RPMI8226 (cell line): Measurements from ENCODE around the gene ZNF2.

ENCODE experiments used
- DNase-seq: peaks from one replicate; pipeline ENCODE4 v3.0.0-alpha.2; 2015

Gene ZNF2

DNA sequence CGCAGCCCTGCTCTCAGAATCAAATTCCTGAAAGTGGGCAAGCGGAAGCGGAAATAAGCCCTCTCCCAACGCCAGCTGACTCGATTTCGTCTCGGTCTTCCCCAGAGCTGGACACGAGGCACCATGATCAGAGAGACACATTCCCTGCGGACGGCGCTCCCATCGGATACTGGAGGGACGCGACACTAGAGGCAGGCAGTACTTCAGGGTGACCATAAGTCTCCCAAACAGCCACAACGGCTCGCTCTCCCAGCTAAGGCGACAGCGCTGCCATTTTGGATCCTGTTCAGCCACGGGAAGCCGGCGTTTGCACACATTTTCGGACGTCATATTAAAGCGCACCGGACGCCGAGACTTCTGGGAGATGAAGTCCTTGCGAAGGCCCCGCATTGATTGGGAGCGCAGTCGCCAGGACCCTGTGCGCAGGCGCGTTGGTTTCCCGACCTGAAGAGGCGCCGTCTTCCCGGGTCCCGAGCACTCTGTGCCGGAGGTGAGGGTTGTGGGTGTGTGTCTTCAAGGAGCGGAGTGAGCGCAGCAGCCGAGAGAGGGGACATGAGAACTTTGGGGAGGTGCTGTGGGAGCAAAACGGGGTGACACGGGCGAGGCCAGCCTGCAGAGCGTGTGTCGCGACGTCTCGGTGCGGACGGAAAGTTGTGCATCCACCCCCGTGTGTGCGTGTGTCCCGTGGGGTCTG is at the start of gene ZNF2:
Gene ZNF2, plus strand, starts transcription at position 439 of the 694 bp plus-strand sequence. CDS start 10,418 bp downstream, outside the sequence.
- peak; percentile 98 for DNase-seq

DNA sequence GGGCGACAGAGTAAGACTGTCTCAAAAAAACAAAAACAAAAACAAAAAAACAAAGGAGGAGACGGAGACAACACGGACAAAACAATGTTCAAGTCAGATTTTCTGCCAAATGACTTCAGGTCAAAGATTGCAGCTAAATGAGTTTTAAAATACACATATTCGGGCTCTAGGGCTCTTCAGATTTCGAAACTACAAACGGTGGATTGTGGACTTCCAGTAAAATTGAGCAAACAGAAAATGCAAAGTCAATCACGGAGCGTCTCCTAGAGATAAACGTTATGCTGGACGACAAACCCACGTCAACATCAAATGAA is 44.6 kb upstream of the ZNF2 start:
- DNase-seq: peak; percentile 30

DNA sequence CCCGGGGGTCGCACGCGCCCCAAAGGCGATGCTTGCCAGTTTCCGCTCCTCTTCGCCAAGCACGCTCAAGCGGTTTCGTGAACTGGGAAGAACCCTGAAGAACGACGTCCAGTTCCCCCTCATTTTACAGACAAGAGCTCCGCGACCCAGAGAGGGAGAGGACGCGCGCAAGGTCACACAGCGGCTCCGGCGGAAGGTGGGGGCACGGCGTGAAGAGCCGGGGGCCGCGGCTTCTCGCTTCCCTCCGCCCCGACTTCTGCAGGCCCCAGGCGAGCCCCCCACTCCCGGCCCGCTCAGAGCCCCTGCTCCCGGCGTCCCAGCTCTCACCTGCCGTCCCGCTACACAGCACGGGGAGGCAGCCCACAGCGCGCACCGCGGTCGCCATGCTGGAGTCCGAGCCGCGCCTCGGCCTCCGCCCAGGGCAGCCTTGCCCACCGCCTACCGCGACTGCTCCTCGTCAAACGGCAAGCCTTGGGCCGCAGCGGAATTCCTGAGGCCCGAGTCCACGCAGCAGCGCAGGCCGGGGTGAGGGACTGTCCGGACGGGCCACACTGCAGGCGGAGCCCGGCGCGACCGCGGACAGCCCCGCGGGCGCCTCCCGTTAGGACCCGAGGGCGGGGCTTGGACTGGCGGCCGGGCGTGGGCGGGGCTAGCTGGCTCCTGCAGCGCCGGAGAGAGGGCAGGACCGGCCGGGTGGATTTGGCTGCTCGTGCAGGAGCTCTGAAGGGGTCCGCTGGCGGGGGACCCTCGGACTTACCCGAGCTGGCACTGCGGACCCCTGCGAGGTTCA is 44.0 kb upstream of the ZNF2 start, which contains the start of gene MRPS5:
Gene MRPS5, minus strand, starts transcription at position 402 of the 790 bp plus-strand sequence. Its CDS starts 17 bp downstream, at position 385.
- peak; percentile 88 for DNase-seq

DNA sequence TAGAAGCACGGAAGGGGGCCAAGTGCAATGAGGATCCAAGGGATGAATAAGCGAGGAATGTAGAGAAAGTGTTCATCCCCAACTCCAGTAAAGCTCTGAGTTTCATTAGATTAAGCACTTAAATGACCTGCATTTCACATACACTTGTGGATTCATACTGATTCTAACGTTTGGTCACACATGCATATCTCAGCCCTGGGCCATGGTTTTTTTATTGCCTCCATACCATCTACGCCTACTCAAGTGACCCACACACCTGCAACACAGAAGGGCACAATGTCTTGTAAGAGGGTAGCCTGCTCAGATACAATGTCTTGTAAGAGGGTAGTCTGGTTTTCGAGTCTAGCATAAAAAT is 43.4 kb upstream of the ZNF2 start:
- no peak for DNase-seq

DNA sequence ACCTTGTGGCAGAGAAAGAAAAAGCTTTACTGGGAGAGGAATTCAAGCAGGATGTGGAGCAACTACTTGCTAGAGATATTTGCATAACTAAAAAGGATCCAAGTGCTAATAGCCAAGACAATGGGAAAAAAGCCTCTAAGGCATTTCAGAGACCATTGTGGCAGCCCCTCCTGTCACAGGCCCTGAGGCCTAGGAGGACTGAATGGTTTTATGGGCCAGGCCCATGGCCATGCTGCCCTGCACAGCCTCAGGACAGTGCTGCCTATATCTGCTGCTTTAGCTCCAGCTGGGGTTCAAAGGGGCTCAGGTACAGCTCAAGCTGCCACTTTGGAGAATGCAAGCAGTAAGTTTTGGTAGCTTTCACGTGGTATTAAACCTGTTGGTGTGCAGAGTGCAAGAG is 26.9 kb upstream of the ZNF2 start:
- DNase-seq: no peak

DNA sequence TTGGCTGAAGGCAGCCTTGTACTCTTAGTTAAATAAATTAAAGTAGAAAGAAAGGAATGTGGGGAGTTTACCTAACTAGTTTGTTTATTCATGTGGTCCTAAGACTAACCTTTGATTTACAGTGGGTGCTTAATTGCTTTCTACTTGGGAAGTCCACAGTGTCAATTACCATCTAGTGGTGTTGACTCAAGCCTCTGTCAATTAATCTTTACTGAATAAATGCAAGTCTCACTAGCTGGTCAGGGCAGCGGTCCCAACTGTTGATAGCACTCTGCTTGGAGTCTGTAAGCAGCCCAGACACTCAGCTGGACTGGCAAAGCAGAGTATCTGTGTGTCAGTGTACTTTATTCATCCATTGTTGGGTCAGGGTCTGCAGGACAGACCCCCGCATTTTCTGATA is 21.8 kb upstream of the ZNF2 start:
- no peak for DNase-seq

DNA sequence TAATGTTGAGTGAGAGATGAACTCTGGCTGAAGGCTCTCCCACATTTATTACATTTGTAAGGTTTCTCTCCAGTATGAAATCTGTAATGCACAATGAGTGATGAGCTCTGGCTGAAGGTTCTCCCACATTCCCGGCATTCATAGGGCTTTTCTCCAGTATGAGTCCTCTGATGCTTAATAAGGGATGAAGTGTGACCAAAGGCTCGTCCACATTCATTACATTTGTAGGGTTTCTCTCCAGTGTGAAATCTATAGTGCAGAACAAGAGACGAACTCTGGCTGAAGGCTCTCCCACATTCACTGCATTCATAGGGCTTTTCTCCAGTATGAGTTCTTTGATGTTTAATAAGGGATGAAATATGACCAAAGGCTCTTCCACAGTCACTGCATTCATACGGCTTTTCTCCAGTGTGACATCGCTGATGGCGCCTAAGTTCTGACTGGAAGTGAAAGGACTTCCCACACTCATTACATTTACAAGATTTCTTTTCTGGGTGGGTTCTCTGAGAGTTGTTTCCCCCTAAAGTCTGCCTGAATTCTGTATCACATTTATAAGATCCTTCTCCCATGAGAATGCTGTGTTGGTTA is 16.1 kb upstream of the ZNF2 start:
- DNase-seq: no peak

DNA sequence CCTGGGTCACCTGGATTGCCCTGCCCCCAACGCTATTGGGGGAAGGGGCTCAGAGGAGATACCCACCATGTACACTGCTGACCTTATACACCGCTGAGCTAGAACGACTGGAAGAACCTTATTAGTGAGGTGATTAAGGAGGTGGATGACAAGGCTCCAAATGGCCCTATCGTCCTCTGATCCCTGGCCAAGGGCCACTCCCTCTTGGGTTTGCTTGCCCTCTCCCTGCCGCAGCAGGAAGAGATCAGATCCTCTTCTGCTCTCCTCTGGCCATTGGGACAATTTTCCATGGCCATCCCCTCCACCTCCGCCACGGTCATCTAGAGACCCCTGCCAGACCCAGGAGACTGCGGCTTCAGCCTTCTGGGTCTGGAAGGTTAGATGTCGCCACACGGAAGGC is 7.2 kb upstream of the ZNF2 start:
- no peak for DNase-seq

DNA sequence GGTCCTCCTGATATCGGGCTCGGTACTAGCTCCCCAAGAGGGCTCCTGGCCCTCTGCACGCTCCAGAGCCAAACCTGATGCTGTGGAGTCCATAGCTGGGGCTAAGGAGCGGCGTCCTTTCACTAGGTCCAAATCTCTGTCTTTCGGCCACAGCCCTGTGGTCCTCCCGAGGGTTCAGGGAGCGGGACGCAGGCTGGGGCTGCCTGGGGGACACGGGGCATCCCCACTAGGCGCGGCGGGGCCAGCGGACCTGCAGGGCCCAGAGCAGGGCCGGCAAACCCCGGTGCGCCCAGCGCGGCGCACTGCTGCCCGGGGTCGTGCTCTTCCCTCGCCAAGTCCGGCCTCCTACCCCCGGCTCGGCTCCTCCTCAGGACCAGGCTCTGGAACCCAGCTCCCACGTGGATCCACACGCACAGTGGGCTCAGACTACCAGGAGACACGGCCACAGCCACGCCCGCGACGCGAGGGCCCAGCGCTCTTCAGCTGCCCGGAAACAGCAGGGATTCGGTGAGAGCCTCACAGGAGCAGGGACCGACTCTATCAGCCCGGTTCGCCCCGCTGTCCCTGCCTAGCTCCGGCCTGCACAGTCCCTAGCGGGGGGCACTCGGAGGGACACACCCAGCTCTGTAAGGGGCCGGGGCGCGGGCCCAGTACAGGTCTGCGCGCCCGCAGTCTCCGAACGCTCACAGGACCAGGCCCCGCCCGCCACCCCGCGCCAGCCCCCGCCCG is 6.6 kb upstream of the ZNF2 start:
- DNase-seq: peak; percentile 23

DNA sequence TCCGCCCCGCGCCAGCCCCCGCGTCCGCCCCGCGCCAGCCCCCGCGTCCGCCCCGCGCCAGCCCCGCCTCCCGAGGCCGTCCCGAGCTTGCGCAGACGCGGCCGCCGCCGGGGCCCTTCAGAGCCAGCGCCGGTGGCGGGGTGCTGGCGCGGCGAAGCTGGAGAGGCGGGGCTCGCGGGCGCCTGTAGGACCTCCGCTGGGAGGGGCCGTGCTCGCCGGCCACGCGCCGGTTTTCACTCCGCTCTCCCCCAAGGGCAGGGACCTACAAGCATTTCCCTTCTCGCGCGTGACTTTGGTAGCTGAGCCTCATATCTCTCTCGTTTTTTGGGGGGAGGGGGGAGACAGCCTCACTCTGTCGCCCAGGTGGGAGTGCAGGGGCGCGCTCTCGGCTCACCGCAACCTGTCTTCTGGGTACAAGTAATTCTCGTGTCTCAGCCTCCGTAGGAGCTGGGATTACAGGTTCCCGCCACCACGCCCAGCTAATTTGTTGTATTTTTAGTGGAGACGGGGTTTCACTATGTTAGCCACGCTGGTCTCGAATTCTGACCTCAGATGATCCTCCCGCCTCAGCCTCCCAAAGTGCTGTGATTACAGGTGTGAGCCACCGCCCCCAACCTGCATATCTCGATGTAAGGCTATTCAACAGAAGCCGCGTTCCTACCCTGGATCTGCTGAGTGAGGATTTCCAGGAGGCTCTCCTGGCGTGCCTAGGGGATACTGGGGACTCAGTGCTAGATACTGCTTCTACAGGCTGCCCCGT is 5.7 kb upstream of the ZNF2 start, which contains the start of gene ZNF514:
Gene ZNF514, minus strand, starts transcription at position 159 of the 760 bp plus-strand sequence. CDS start 6,595 bp downstream, outside the sequence.
- peak; percentile 82 for DNase-seq

DNA sequence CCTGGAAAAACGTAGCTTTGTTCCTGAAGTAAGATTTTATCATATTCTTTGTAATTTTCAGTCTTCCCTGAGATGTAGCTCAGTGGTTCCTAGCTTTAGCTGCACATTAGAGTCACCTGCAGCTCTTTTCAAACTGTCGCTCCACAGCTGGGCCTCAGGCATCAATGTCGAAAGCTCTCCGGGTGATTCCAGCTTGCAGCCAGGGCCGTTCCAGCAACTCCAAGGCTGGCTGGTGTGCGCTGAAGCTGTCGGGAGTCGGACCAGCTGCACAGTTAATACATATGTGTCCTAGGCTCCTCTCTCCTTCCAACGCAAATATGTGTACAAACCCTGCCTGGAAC is 609 bp upstream of the ZNF2 start:
- DNase-seq: no peak

DNA sequence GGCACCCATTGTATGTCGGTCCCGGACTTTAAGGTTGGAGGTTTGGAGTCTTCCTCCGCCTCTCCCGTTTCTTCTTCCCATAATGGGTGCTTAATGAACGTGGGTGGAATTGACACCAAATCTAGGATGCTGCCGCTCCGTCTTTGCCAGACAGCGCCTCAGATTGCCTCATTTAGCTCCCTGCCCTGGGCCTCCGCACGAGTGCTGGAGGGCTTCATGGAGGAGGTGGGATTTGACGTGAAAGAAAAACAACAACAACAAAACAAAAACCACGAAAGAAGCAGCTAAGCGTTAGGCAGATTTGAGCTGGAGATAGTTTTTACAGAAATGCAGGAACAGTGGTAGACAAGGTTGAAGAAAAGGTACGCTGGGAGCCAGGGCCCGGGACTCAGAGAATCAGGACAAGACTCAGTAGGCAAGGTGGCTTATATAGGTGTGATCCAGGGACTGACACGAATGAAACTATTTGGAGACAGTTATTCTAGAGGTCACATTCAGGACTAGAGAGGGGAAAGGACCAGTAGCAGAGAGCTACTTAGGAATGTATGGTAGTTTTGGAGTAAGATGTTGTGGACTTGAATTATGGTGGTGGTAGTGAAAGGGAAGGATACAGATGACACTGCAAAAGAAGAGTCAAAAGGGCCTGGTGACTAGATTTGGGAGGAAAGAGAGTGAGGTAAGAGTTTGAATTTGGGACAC is 605 bp downstream of the ZNF2 start:
- DNase-seq: no peak

DNA sequence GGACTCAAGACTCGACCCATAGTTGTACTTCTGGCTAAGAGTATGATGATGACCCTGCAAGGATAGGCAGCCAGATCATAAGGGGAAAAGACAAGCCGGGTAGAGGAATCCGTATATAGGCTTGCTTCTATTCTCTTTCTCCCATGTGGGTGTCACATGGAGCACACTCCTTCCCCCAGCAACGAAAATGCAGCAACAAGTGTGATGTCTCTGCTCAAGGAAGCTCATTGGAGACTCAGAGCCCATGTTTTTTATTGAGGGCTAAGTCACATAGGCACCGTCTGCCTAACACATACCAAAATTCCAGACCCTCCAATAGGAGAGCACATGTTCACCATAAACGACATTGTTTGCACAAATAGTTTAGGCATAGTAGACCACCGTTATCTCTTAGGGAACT is 6.3 kb downstream of the ZNF2 start:
- no peak for DNase-seq

DNA sequence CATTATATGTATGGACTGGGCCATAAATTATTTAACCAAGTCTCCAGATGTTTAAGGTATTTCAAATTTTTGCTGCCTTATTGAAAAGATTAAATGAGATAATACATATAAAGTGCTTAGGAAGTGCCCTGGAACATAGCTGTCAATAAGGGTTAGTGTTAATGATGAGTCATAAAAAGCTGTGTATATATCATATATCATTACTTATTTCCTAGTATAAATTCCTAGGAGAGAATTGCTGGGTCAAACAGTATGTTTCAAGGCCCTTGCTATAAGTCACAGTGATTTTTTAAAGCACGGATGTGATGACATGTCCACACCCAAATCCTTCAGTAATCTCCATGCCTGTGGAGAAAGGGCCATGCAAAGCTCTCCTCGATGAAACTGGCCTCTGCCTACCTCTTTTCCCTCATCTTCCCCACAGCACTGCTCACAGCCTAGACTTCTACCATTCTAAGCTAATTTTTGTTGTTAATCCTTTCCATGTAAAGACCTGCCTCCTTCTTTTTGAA is 8.5 kb downstream of the ZNF2 start:
- DNase-seq: no peak

DNA sequence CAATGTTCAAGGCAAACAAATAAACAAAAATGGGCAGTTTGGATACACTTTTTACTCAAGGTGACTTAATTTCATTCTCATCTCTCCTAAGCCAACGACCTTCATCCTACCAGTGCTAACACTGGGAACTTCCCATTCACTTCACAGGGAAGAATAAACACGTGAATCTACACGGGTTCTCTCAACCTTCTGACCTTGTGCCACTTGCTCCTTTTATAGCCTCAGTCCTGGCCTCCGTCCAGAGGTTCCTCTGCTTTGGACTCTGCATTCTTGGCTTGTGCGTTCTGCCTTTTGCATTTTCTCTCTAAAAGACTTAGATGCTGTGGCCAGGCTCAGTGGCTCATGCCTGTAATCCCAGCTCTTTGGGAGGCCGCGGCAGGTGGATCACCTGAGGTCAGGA is 13.8 kb downstream of the ZNF2 start:
- no peak for DNase-seq

DNA sequence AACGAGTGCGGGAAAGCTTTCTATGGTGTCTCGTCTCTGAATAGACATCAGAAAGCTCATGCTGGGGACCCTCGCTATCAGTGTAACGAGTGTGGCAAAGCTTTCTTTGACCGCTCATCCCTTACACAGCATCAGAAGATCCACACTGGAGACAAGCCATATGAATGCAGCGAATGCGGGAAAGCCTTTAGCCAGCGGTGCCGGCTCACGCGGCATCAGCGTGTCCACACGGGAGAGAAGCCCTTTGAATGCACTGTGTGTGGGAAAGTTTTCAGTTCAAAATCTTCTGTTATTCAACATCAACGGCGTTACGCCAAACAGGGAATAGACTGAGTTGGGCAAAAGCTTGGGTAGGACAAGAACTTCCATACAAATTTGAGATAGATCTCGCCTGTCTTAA is 16.2 kb downstream of the ZNF2 start:
- no peak for DNase-seq

DNA sequence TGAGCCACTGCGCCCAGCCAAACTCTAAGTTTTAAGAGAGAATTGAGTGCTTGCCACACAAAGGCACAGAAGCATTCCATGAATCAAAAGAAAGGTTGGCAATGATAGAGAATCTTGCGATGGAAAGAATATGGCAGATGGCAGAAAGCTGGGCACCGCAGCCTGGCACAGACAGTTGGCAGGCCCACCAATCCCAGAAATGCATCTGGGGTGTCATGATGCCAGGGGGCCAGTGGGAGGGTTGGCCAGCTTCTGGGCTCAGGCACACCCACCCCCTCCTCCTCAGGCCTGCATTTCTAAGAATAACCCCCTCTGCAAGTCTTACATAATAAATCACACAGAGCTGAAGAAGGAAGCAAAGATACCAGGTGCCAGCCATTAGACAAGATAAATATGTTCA is 19.6 kb downstream of the ZNF2 start:
- no peak for DNase-seq

DNA sequence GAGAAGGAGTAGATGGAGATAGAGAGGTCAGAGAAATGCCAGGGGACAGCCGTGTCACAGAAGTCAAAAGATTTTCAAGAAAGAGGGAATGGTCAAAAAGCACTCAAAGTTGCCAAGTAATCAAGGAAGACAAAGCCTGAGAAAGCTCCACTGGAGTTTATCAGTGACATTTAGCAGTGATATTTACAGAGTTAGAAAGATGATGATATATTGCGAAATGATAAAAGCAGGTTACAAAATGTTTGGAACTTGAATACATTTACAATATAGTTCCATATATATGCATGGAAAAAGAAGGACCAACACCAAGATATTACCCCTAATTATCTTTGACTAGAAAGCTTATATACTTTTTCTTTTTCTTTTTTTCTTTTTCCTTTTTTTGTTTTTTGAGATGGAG is 20.4 kb downstream of the ZNF2 start:
- no peak for DNase-seq

DNA sequence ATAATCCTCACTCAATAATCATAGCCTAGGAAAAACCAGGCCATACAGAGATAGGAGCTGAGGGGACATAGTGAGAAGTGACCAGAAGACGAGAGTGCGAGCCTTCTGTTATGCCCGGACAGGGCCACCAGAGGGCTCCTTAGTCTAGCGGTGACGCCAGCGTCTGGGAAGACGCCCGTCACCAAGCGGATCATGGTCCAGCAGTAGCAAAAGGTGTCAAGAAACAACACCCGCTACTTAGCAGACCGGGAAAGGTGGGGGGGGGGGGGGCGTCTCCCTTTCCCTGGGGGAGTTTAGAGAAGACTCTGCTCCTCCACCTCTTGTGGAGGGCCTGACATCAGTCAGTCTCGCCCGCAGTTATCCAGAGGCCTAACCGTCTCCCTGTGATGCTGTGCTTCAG is 27.3 kb downstream of the ZNF2 start:
- DNase-seq: peak; percentile 42

DNA sequence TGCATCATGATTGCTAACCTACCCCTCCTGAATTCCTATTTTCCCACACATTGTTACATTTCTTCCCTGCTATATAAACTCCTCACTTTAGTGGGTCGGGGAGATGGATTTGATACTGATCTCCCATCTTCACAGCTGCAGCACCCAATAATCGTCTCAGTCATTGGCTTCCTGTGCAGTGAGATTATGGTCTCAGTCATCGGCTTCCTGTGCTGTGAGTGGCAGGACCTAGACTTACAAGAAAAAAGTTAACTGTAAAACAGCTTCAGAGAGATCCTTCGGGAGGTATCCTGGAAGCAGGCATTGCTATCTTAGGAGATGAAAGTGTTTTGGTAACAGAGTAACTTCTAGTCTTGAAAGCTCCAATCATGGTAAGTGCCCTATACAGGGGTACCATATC is 38.3 kb downstream of the ZNF2 start:
- no peak for DNase-seq

DNA sequence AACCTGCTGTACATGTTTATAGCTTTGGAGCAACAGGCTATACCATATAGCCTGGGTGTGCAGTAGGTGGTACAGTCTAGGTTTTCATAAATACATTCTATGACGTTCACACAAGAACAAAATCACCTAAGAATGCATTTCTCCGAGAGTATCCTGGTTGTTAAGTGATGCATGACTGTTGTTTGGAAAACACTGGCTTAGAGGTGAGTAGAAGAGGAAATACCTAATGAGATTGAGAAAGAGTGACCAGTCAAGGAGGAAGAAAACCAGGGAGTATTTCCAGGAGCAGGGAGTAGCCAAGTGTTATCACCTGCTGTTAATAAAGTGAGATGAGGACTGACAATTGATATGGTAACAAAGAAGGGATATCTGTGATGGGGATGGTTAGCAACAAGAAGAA is 38.8 kb downstream of the ZNF2 start:
- DNase-seq: no peak

DNA sequence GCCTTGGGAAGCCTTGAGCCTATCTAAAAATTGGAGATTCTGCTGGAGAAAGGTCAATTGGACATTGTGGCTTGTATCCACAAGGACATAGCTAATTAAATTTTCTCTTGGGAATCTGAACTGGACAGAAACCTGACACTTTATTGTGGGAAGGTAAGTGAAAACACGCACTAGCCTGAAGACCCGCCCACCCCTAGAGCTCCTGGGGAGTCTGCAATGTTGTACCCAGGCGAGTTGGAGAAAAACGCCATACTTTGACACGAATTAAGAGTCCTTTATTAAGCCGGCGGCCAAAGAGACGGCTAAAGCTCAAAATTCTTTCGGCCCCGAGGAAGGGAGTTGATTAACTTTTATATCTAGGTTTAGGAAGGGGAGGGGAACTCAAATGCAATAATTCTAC is 40.5 kb downstream of the ZNF2 start:
- no peak for DNase-seq
